Heart right ventricle (tissue), 16 donors: ENCODE results near the gene PTCRA. TPM values are rescaled to one million over a fixed set of nuclear protein-coding genes. Genes with fewer than 3 reads are reported as not detected.

ENCODE experiments used
- ATAC-seq, 8 donors: fragments of 200-7000 bp; cut with Tn5 transposase; one replicate each; pipeline ENCODE4 v1.9.1; 2020; ENCODE audit warnings: mild to moderate bottlenecking in 8 of 8, moderate library complexity in 8 of 8, moderate number of reproducible peaks in 1 of 8
- DNase-seq, 2 donors: peaks; one replicate each; pipeline ENCODE4 v3.0.0-alpha.2; 2020
- H3K27ac ChIP-seq, 10 donors: fragments of 200-600 bp; sonication (generic) in 2 of 10; one replicate each; pipeline versions ENCODE4 v1.5.0 to v1.8.0; 2020 to 2022; ENCODE audit warnings: mild to moderate bottlenecking in 3 of 10
- H3K27me3 ChIP-seq, 7 donors: fragments of 200-600 bp; one replicate each; pipeline ENCODE4 v1.8.0; 2021 to 2022; ENCODE audit warnings: mild to moderate bottlenecking in 2 of 7
- H3K36me3 ChIP-seq, 9 donors: fragments of 200-600 bp; sonication (generic) in 1 of 9; one replicate each; pipeline versions ENCODE4 v1.5.0 to v1.8.0; 2020 to 2022; ENCODE audit warnings: mild to moderate bottlenecking in 2 of 9
- H3K4me1 ChIP-seq, 9 donors: fragments of 200-600 bp; sonication (generic) in 1 of 9; one replicate each; pipeline versions ENCODE4 v1.5.0 to v1.8.0; 2020 to 2022; ENCODE audit warnings: mild to moderate bottlenecking in 4 of 9
- H3K4me3 ChIP-seq, 10 donors: fragments of 200-600 bp; sonication (generic) in 2 of 10; one replicate each; pipeline versions ENCODE4 v1.5.0 to v1.8.0; 2020 to 2022; ENCODE audit warnings: mild to moderate bottlenecking in 7 of 10, moderate library complexity in 2 of 10
- H3K9me3 ChIP-seq, 11 donors: fragments of 200-600 bp in 10 of 11; sonication (generic) in 2 of 11; one replicate each; pipeline versions ENCODE4 v1.5.0 to v1.8.0; 2013 to 2022; ENCODE audit warnings: mild to moderate bottlenecking in 2 of 11, control low read depth in 1 of 11, moderate library complexity in 1 of 11
- WGBS, 2 donors: extraction: QIAGEN DNeasy Blood & Tissue Kit; methylation state at CpG; one replicate each; pipeline ENCODE4 v1.1.7; 2013; ENCODE audit warnings: inconsistent platforms in 1 of 2; 5-methylcytosine and 5-hydroxymethylcytosine counted together
- intact Hi-C, 10 donors: fragments of 100-400 bp; cut with DNase I; formaldehyde crosslinking; loops; one replicate each; pipeline versions ENCODE4 v1.11.1 to v1.14.2; 2022
- polyA plus RNA-seq, 2 donors: library from polyadenylated mRNA; stranded (reverse); fragments of 200-250 nt; gene quantifications; one replicate each; pipeline ENCODE4 v1.2.3, GENCODE V29; 2013
- total RNA-seq, 10 donors: library from RNA; stranded (reverse); fragmentation: NEBNext Ultra II Directional in 3 of 10; extraction: Animal tissue kit (Norgen Biotek cat#: 25700) in 3 of 10; gene quantifications; one replicate each; pipeline versions ENCODE4 v1.2.1 to v1.2.4, GENCODE V29; 2021 to 2023
- TF ChIP-seq, protein P1 (sequence below), 9 donors: fragments of 200-600 bp; sonication (generic) in 2 of 9; IDR thresholded peaks; one replicate each; pipeline versions ENCODE4 v1.5.0 to v1.8.0; 2021 to 2022; ENCODE audit warnings: antibody characterized with exemption in 9 of 9, mild to moderate bottlenecking in 5 of 9, moderate library complexity in 1 of 9
- donor health status: Arrhythmogenic right ventricular cardiomyopathy.
- donor health status: ischemic (EF 13 %, LVEDD 7.1; RV severe dilation, severe dysfunction).
- donor health status: healthy with polysubstance abuse.
- donor health status: DM: no; HTN: yes; CAD: no.
- donor health status: DM: no; HTN: no; CAD: no.
- donor health status: ischemic (EF 25% LVEDD 6.9; RV normal size, moderate dysfunction).
- donor health status: ischemic (EF 25% LVEDD 5.7; RV mildly dilated, moderate dysfunction).
- donor health status: healthy.
- donor health status: DM: yes; HTN: yes; CAD: no.
- donor health status: Ischemic cardiomyopathy.
- donor health status: ischemic (EF 35%, LVEDD 5.7; RV mildly dilated, moderate dysfunction).
- donor health status: nonischemic (EF 11% LVEDD 7.7; RV severe dilation, severe dysfunction).
- donor health status: DM: yes; HTN: yes; CAD: no.
- donor health status: PGD.
- donor health status: ischemic (EF 29% LVEDD 5.4; RV normal size, mild dysfunction).
- donor health status: nonischemic (EF 23%, LVEDD 6.1; RV moderate dilation, normal function).

The PTCRA gene
- total and polyA plus RNA-seq, 12 donors = 0.09 TPM; not detected in 11

DNA sequence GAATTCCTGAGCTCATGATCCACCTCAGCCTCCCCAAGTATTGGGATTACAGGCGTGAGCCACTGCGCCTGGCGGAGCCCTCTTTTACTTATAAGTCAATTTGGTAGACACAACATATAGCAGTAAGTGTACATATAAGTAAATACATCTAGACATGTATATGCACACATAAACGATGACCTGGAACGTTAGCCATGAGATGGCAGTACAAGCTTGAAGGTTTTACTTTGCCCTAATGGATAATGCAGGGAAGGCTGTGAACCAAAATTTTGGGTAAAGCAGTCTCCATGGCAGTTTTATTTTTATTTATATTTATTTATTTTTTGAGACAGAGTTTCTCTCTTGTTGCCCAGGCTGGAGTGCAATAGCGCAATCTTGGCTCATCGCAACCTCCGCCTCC lies 42.3 kb downstream of the PTCRA start:
- intact Hi-C loops = no loop called here
- H3K27ac ChIP-seq = no peak overlapping the region
- DNase-seq = no peak
- no peak for ATAC-seq
- 82 to 88% methylated on average over 8 of the region's 8 CpGs for WGBS, 2 donors
- TF ChIP-seq, protein P1, sequence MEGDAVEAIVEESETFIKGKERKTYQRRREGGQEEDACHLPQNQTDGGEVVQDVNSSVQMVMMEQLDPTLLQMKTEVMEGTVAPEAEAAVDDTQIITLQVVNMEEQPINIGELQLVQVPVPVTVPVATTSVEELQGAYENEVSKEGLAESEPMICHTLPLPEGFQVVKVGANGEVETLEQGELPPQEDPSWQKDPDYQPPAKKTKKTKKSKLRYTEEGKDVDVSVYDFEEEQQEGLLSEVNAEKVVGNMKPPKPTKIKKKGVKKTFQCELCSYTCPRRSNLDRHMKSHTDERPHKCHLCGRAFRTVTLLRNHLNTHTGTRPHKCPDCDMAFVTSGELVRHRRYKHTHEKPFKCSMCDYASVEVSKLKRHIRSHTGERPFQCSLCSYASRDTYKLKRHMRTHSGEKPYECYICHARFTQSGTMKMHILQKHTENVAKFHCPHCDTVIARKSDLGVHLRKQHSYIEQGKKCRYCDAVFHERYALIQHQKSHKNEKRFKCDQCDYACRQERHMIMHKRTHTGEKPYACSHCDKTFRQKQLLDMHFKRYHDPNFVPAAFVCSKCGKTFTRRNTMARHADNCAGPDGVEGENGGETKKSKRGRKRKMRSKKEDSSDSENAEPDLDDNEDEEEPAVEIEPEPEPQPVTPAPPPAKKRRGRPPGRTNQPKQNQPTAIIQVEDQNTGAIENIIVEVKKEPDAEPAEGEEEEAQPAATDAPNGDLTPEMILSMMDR (IDR thresholded peaks at IDR 0.05) = no peak
- H3K36me3 ChIP-seq = peaks cover 0 to 13% (median 0%) of the 10 kb centered on the region in 9 donors
- peaks cover 0 to 18% (median 16%) of the 10 kb centered on the region in 9 donors for H3K4me1 ChIP-seq
- H3K27me3 ChIP-seq = peaks cover 0 to 16% (median 0%) of the 10 kb centered on the region in 7 donors
- no peak overlapping the region for H3K4me3 ChIP-seq
- no peaks in the 10 kb centered on the region for H3K9me3 ChIP-seq

- peaks cover 0 to 30% (median 10%) of the 10 kb centered on the region in 9 donors for H3K36me3 ChIP-seq
- H3K4me3 ChIP-seq = peak overlapping the region in 9 of 10 donors; percentile 39 to 64 (median 55)
- intact Hi-C loops = no loop called here
- ATAC-seq = peak in 7 of 8 donors; percentile 5 to 51 (median 29)
- WGBS, 2 donors = 17 to 20% methylated on average over 13 of the region's 13 CpGs
- H3K4me1 ChIP-seq = peaks cover 0 to 18% (median 16%) of the 10 kb centered on the region in 9 donors
- H3K27me3 ChIP-seq = peaks cover 0 to 16% (median 0%) of the 10 kb centered on the region in 7 donors
- H3K27ac ChIP-seq = peak overlapping the region in 1 of 10 donors; percentile 63
- H3K9me3 ChIP-seq = no peaks in the 10 kb centered on the region
- no peak for DNase-seq
- TF ChIP-seq, protein P1 (IDR thresholded peaks at IDR 0.05) = no peak
Measured at GRCh38 chr6:42959917-42960242, 44.0 kb downstream of the PTCRA start.

GRCh38 chr6:42960243-42961019 lies 44.6 kb downstream of the PTCRA start, which contains the start of gene GNMT:
GNMT (plus strand) TSS chr6:42960754; CDS start chr6:42960768, 14 bp downstream.
- Histone ChIP-seq H3K27me3 (peaks cover 0 to 16% (median 0%) of the 10 kb centered on the region in 7 donors), H3K27ac (peak within 1 kb of the TSS in 1 of 10 donors; percentile 63), H3K4me3 (peak within 1 kb of the TSS in 9 of 10 donors; percentile 39 to 64 (median 55)), H3K9me3 (no peaks in the 10 kb centered on the region), H3K36me3 (peaks cover 0 to 35% (median 10%) of the 10 kb centered on the region in 9 donors), H3K4me1 (peaks cover 0 to 18% (median 16%) of the 10 kb centered on the region in 9 donors)
- intact Hi-C loops = no loop called here
- peak; percentile 72 to 90 (median 82) for ATAC-seq
- peak; percentile 26 to 65 for DNase-seq
- TF ChIP-seq, protein P1 (IDR thresholded peaks at IDR 0.05) = peak in 1 of 9 donors; percentile 5
- 2 to 3% methylated on average over 62 of the region's 62 CpGs for WGBS, 2 donors

DNA sequence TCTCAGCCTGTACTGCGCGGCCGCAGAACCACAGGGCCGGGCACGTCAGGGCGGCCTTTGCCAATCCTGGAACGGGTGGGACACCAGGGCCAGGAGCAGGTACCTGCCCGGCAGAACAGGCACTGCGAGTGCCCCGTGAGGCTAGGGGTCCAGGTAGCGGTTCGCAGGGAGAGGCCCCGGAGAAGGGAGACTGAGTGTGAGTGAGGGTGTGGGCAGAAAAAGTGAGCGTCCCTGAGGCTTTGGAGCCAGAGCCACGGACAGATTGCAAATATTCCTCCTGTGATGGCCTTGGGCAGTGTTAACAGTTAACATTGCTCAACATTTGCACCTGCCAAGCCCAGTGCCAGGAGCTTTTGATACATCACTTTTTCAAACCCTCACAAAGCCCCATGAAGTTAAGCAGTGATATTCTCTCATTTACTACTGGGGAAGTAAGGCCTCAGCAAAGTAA lies 45.2 kb downstream of the PTCRA start:
- Histone ChIP-seq H3K9me3 (no peaks in the 10 kb centered on the region), H3K4me1 (peaks cover 0 to 18% (median 16%) of the 10 kb centered on the region in 9 donors), H3K36me3 (peaks cover 0 to 41% (median 10%) of the 10 kb centered on the region in 9 donors), H3K4me3 (peak overlapping the region in 9 of 10 donors; percentile 39 to 64 (median 55)), H3K27me3 (peaks cover 0 to 16% (median 0%) of the 10 kb centered on the region in 7 donors), H3K27ac (peak overlapping the region in 1 of 10 donors; percentile 63)
- no peak for ATAC-seq
- TF ChIP-seq, protein P1 (IDR thresholded peaks at IDR 0.05) = no peak
- DNase-seq = no peak
- 27 to 30% methylated on average over 15 of the region's 15 CpGs for WGBS, 2 donors
- intact Hi-C loops = no loop called here
